Neural cell (in vitro differentiated cells): Measurements from ENCODE around the gene SMO.

Experiments used
- CTCF ChIP-seq: fragments of 450-650 bp; IDR thresholded peaks from 2 replicates; pipeline ENCODE4 v1.5.1; 2014; ENCODE audit warnings: antibody characterized with exemption, mild to moderate bottlenecking, moderate library complexity; ENCODE audit not compliant: poor library complexity, severe bottlenecking
- EP300 ChIP-seq: fragments of 450-650 bp; conservative IDR thresholded peaks from 2 replicates; pipeline ENCODE4 v1.6.1; 2014; ENCODE audit warnings: antibody characterized with exemption, mild to moderate bottlenecking, moderate library complexity; ENCODE audit not compliant: poor library complexity, severe bottlenecking
- MXI1 ChIP-seq: fragments of 450-650 bp; conservative IDR thresholded peaks from 2 replicates; pipeline ENCODE4 v1.6.1; 2014; ENCODE audit warnings: antibody characterized with exemption, mild to moderate bottlenecking; ENCODE audit not compliant: poor library complexity, severe bottlenecking
- POLR2AphosphoS5 ChIP-seq: IDR thresholded peaks from 2 replicates; pipeline ENCODE4 v1.6.1; 2012
- RAD21 ChIP-seq: fragments of 450-650 bp; conservative IDR thresholded peaks from 2 replicates; pipeline ENCODE4 v1.6.1; 2014; ENCODE audit warnings: antibody characterized with exemption, mild to moderate bottlenecking, moderate library complexity
- SMC3 ChIP-seq: fragments of 450-650 bp; conservative IDR thresholded peaks from 2 replicates; pipeline ENCODE4 v1.6.1; 2014; ENCODE audit warnings: antibody characterized with exemption, mild to moderate bottlenecking, moderate library complexity; ENCODE audit not compliant: poor library complexity
- TAF1 ChIP-seq: IDR thresholded peaks from 2 replicates; pipeline ENCODE4 v1.6.1; 2012; ENCODE audit warnings: low read depth
- TF ChIP-seq, protein P1 (sequence below): IDR thresholded peaks from 2 replicates; pipeline ENCODE4 v1.6.1; 2012; ENCODE audit warnings: borderline replicate concordance

- TF ChIP-seq CTCF = no peak
- no peak for TF ChIP-seq POLR2AphosphoS5
- TF ChIP-seq, protein P1, sequence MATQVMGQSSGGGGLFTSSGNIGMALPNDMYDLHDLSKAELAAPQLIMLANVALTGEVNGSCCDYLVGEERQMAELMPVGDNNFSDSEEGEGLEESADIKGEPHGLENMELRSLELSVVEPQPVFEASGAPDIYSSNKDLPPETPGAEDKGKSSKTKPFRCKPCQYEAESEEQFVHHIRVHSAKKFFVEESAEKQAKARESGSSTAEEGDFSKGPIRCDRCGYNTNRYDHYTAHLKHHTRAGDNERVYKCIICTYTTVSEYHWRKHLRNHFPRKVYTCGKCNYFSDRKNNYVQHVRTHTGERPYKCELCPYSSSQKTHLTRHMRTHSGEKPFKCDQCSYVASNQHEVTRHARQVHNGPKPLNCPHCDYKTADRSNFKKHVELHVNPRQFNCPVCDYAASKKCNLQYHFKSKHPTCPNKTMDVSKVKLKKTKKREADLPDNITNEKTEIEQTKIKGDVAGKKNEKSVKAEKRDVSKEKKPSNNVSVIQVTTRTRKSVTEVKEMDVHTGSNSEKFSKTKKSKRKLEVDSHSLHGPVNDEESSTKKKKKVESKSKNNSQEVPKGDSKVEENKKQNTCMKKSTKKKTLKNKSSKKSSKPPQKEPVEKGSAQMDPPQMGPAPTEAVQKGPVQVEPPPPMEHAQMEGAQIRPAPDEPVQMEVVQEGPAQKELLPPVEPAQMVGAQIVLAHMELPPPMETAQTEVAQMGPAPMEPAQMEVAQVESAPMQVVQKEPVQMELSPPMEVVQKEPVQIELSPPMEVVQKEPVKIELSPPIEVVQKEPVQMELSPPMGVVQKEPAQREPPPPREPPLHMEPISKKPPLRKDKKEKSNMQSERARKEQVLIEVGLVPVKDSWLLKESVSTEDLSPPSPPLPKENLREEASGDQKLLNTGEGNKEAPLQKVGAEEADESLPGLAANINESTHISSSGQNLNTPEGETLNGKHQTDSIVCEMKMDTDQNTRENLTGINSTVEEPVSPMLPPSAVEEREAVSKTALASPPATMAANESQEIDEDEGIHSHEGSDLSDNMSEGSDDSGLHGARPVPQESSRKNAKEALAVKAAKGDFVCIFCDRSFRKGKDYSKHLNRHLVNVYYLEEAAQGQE = no peak
- TF ChIP-seq RAD21 = no peak
- no peak for TF ChIP-seq MXI1
- TF ChIP-seq TAF1 = no peak
- no peak for TF ChIP-seq EP300
- no peak for TF ChIP-seq SMC3
Measured at GRCh38 chr7:129166745-129167144, 21.7 kb upstream of the SMO start.
